Neuronal stem cell (in vitro differentiated cells): Measurements from ENCODE around the gene CHAF1A.

Experiments
- DNase-seq: peaks from one replicate; pipeline ENCODE4 v3.0.0-alpha.2; 2013; ENCODE audit warnings: low spot score
- H2AFZ ChIP-seq: one replicate; pipeline ENCODE4 v1.6.1; 2013; ENCODE audit warnings: mild to moderate bottlenecking, low read length, inconsistent platforms
- H2AK5ac ChIP-seq: 2 replicates; pipeline ENCODE4 v1.6.1; 2013; ENCODE audit warnings: low read depth, mild to moderate bottlenecking, inconsistent platforms, low read length, moderate library complexity, mixed read lengths
- H2BK120ac ChIP-seq: 2 replicates; pipeline ENCODE4 v1.6.1; 2013; ENCODE audit warnings: low read depth, mild to moderate bottlenecking, inconsistent platforms, low read length, moderate library complexity, mixed read lengths
- H2BK12ac ChIP-seq: one replicate; pipeline ENCODE4 v1.6.1; 2013; ENCODE audit warnings: low read length, inconsistent platforms
- H2BK15ac ChIP-seq: 2 replicates; pipeline ENCODE4 v1.6.1; 2013; ENCODE audit warnings: mild to moderate bottlenecking, low read length, inconsistent platforms, mixed read lengths
- H2BK5ac ChIP-seq: one replicate; pipeline ENCODE4 v1.6.1; 2013; ENCODE audit warnings: inconsistent platforms, mild to moderate bottlenecking, low read length, moderate library complexity
- H3K14ac ChIP-seq: one replicate; pipeline ENCODE4 v1.6.1; 2013; ENCODE audit warnings: low read length, inconsistent platforms
- H3K18ac ChIP-seq: 2 replicates; pipeline ENCODE4 v1.6.1; 2013; ENCODE audit warnings: low read length, inconsistent platforms
- H3K23ac ChIP-seq: 2 replicates; pipeline ENCODE4 v1.6.1; 2013; ENCODE audit warnings: low read depth, mild to moderate bottlenecking, mixed read lengths, low read length, inconsistent platforms; ENCODE audit not compliant: poor library complexity
- H3K27ac ChIP-seq: replicated peaks from 3 replicates; pipeline ENCODE4 v1.5.1; 2013; ENCODE audit warnings: low read length, inconsistent platforms
- H3K27me3 ChIP-seq, 3 experiments: 2 replicates each; pipeline ENCODE4 v1.6.1; 2013; ENCODE audit warnings: low read length in 3 of 3, mild to moderate bottlenecking in 2 of 3, inconsistent platforms in 1 of 3, low read depth in 1 of 3, mixed read lengths in 1 of 3, moderate library complexity in 1 of 3; ENCODE audit not compliant: control insufficient read depth in 3 of 3, insufficient read depth in 3 of 3
- H3K36me3 ChIP-seq, 2 donors: replicated peaks in 1 of 2; 2 replicates each; pipeline ENCODE4 v1.6.1; 2013; ENCODE audit warnings: low read length in 2 of 2; ENCODE audit not compliant: control insufficient read depth in 2 of 2, insufficient read depth in 2 of 2
- H3K4ac ChIP-seq: 2 replicates; pipeline ENCODE4 v1.6.1; 2013; ENCODE audit warnings: inconsistent platforms, mild to moderate bottlenecking, low read length, moderate library complexity
- H3K4me1 ChIP-seq, 2 donors: 1 replicate in 1 of 2; 2 replicates in 1 of 2; pipeline ENCODE4 v1.6.1; 2013; ENCODE audit warnings: low read length in 2 of 2, low read depth in 1 of 2; ENCODE audit not compliant: control insufficient read depth in 2 of 2, insufficient read depth in 1 of 2
- H3K4me2 ChIP-seq: one replicate; pipeline ENCODE4 v1.6.1; 2013; ENCODE audit warnings: mild to moderate bottlenecking, low read length, inconsistent platforms; ENCODE audit not compliant: insufficient read depth, poor library complexity, severe bottlenecking
- H3K4me3 ChIP-seq, 2 donors: 2 replicates each; pipeline ENCODE4 v1.5.1; 2013; ENCODE audit warnings: low read length in 2 of 2, mild to moderate bottlenecking in 2 of 2, inconsistent platforms in 1 of 2, moderate library complexity in 1 of 2
- H3K79me1 ChIP-seq: one replicate; pipeline ENCODE4 v1.6.1; 2013; ENCODE audit warnings: low read depth, mild to moderate bottlenecking, inconsistent platforms, low read length, moderate library complexity
- H3K9ac ChIP-seq: one replicate; pipeline ENCODE4 v1.6.1; 2013; ENCODE audit warnings: mild to moderate bottlenecking, low read depth, low read length, inconsistent platforms; ENCODE audit not compliant: poor library complexity
- H3K9me3 ChIP-seq, 2 donors: replicated peaks in 1 of 2; 2 replicates each; pipeline versions ENCODE3 to v1.6.1; 2013; ENCODE audit warnings: low read length in 2 of 2, mild to moderate bottlenecking in 2 of 2, inconsistent platforms in 1 of 2, low read depth in 1 of 2, mixed read lengths in 1 of 2, moderate library complexity in 1 of 2; ENCODE audit not compliant: control insufficient read depth in 2 of 2, insufficient read depth in 1 of 2
- H4K8ac ChIP-seq: one replicate; pipeline ENCODE4 v1.6.1; 2013; ENCODE audit warnings: low read depth, mild to moderate bottlenecking, inconsistent platforms, low read length, moderate library complexity
- H4K91ac ChIP-seq: one replicate; pipeline ENCODE4 v1.6.1; 2013; ENCODE audit warnings: low read length, low read depth, mild to moderate bottlenecking, inconsistent platforms; ENCODE audit not compliant: poor library complexity
- WGBS, 2 donors: extraction: QIAGEN DNeasy Blood & Tissue Kit; methylation state at CpG; one replicate each; pipeline ENCODE4 v1.1.7; 2013; ENCODE audit warnings: missing lambda C conversion rate in 2 of 2, mixed read lengths in 1 of 2; ENCODE audit not compliant: insufficient read length in 2 of 2, insufficient replicate concordance in 1 of 2; ENCODE audit errors: extremely low coverage in 2 of 2; 5-methylcytosine and 5-hydroxymethylcytosine counted together

Gene CHAF1A

GRCh38 chr19:4357095-4357797, 45.2 kb upstream of the CHAF1A start:
- Histone ChIP-seq H2BK12ac (no peak overlapping the region), H3K27ac (no peak overlapping the region), H4K8ac (peak overlapping the region; percentile 23), H3K18ac (peak overlapping the region; percentile 71), H2BK15ac (no peak overlapping the region), H3K4me2 (no peak overlapping the region), H3K9ac (peak overlapping the region; percentile 70), H2AK5ac (no peak overlapping the region), H3K9me3 (no peaks in the 10 kb centered on the region), H2AFZ (no peak overlapping the region), H3K79me1 (peaks cover 7% of the 10 kb centered on the region), H3K27me3 (no peaks in the 10 kb centered on the region), H2BK120ac (peak overlapping the region; percentile 18), H3K36me3 (peaks cover 33 to 91% of the 10 kb centered on the region in 2 donors), H3K23ac (no peak overlapping the region), H2BK5ac (no peak overlapping the region), H3K4ac (no peak overlapping the region), H3K14ac (no peak overlapping the region), H4K91ac (no peak overlapping the region), H3K4me1 (peaks cover 0 to 5% of the 10 kb centered on the region in 2 donors), H3K4me3 (no peak overlapping the region)
- no CpG with 5 or more reads among the region's 23 CpGs for WGBS, 2 donors
- DNase-seq = no peak

GRCh38 chr19:4357921-4358326, 44.5 kb upstream of the CHAF1A start:
- no peak overlapping the region for H3K4me2 ChIP-seq
- WGBS, 2 donors = no CpG with 5 or more reads among the region's 16 CpGs
- H3K36me3 ChIP-seq = peaks cover 40 to 95% of the 10 kb centered on the region in 2 donors
- no peak overlapping the region for H2BK5ac ChIP-seq
- H4K8ac ChIP-seq = peak overlapping the region; percentile 4
- H2AFZ ChIP-seq = no peak overlapping the region
- no peak overlapping the region for H2BK15ac ChIP-seq
- no peaks in the 10 kb centered on the region for H3K9me3 ChIP-seq
- peaks cover 0 to 5% of the 10 kb centered on the region in 2 donors for H3K4me1 ChIP-seq
- no peak for DNase-seq
- no peak overlapping the region for H2BK12ac ChIP-seq
- peaks cover 9% of the 10 kb centered on the region for H3K79me1 ChIP-seq
- no peak overlapping the region for H2AK5ac ChIP-seq
- H3K27me3 ChIP-seq = no peaks in the 10 kb centered on the region
- H3K27ac ChIP-seq = no peak overlapping the region
- no peak overlapping the region for H3K14ac ChIP-seq
- peak overlapping the region; percentile 44 for H3K9ac ChIP-seq
- no peak overlapping the region for H3K4ac ChIP-seq
- no peak overlapping the region for H4K91ac ChIP-seq
- peak overlapping the region; percentile 90 for H3K23ac ChIP-seq
- no peak overlapping the region for H3K4me3 ChIP-seq
- no peak overlapping the region for H3K18ac ChIP-seq
- no peak overlapping the region for H2BK120ac ChIP-seq

- Histone ChIP-seq H3K36me3 (peaks cover 47 to 96% of the 10 kb centered on the region in 2 donors), H3K23ac (peak overlapping the region; percentile 93), H3K18ac (no peak overlapping the region), H2BK12ac (no peak overlapping the region), H3K4me3 (no peak overlapping the region), H3K4ac (no peak overlapping the region), H2AK5ac (no peak overlapping the region), H3K9me3 (no peaks in the 10 kb centered on the region), H3K4me1 (peaks cover 0 to 5% of the 10 kb centered on the region in 2 donors), H3K14ac (peak overlapping the region; percentile 89), H4K8ac (no peak overlapping the region), H3K27ac (no peak overlapping the region), H3K27me3 (no peaks in the 10 kb centered on the region), H2AFZ (no peak overlapping the region), H2BK120ac (no peak overlapping the region), H3K79me1 (peaks cover 10% of the 10 kb centered on the region), H2BK15ac (no peak overlapping the region), H3K4me2 (no peak overlapping the region), H2BK5ac (no peak overlapping the region), H3K9ac (peak overlapping the region; percentile 60), H4K91ac (no peak overlapping the region)
- WGBS, 2 donors = no CpG with 5 or more reads among the region's 25 CpGs
- no peak for DNase-seq
These were observed 43.5 kb upstream of the CHAF1A start for GRCh38 chr19:4358709-4359626.

- peak overlapping the region; percentile 44 for H3K18ac ChIP-seq
- no peak overlapping the region for H4K91ac ChIP-seq
- no peaks in the 10 kb centered on the region for H3K9me3 ChIP-seq
- peaks cover 0 to 5% of the 10 kb centered on the region in 2 donors for H3K4me1 ChIP-seq
- H3K27ac ChIP-seq = no peak overlapping the region
- H3K14ac ChIP-seq = peak overlapping the region; percentile 89
- H4K8ac ChIP-seq = peak overlapping the region; percentile 65
- H2BK12ac ChIP-seq = no peak overlapping the region
- peak overlapping the region; percentile 93 for H3K23ac ChIP-seq
- H3K4me2 ChIP-seq = no peak overlapping the region
- no peak overlapping the region for H2BK15ac ChIP-seq
- no peak overlapping the region for H3K4me3 ChIP-seq
- H3K9ac ChIP-seq = peak overlapping the region; percentile 60
- no peak overlapping the region for H3K4ac ChIP-seq
- no peak overlapping the region for H2BK5ac ChIP-seq
- DNase-seq = no peak
- H3K36me3 ChIP-seq = peaks cover 46 to 96% of the 10 kb centered on the region in 2 donors
- no peak overlapping the region for H2BK120ac ChIP-seq
- H2AK5ac ChIP-seq = peak overlapping the region; percentile 56
- peaks cover 10% of the 10 kb centered on the region for H3K79me1 ChIP-seq
- H3K27me3 ChIP-seq = no peaks in the 10 kb centered on the region
- no CpG with 5 or more reads among the region's 13 CpGs for WGBS, 2 donors
- H2AFZ ChIP-seq = no peak overlapping the region
These were observed 42.8 kb upstream of the CHAF1A start for GRCh38 chr19:4359627-4360000.
